Activated CD4-positive, alpha-beta T cell treated with anti-CD3 and anti-CD28 coated beads, Interleukin-2, amount 10 ng/mL, durations not matched to agents 24 days and 14 days (primary cell): Measurements from ENCODE around the gene LRRC4C. TPM values are rescaled to one million over a fixed set of nuclear protein-coding genes. Genes with fewer than 3 reads are reported as not detected.

Source experiments
- DNase-seq: peaks from one replicate; pipeline ENCODE4 v3.0.0; 2022
- H3K27ac Mint-ChIP-seq: one replicate; pipeline ENCODE4 v1.8.0; 2022; ENCODE audit warnings: mild to moderate bottlenecking, mixed read lengths
- H3K27me3 Mint-ChIP-seq: one replicate; pipeline ENCODE4 v1.8.0; 2022; ENCODE audit warnings: mixed read lengths
- H3K36me3 Mint-ChIP-seq: one replicate; pipeline ENCODE4 v1.8.0; 2022; ENCODE audit warnings: low read depth, mild to moderate bottlenecking, mixed read lengths
- H3K4me1 Mint-ChIP-seq: one replicate; pipeline ENCODE4 v1.8.0; 2021; ENCODE audit warnings: mixed read lengths
- H3K4me3 Mint-ChIP-seq: one replicate; pipeline ENCODE4 v1.8.0; 2022; ENCODE audit warnings: mild to moderate bottlenecking, moderate library complexity, mixed read lengths
- H3K9me3 Mint-ChIP-seq: one replicate; pipeline ENCODE4 v1.8.0; 2021; ENCODE audit warnings: mixed read lengths
- intact Hi-C: fragments of 100-400 bp; cut with micrococcal nuclease; formaldehyde crosslinking; loops from one replicate; pipeline ENCODE4 v1.15.1; 2023
- total RNA-seq: library from RNA; stranded (reverse); gene quantifications from 2 replicates; pipeline ENCODE4 v1.2.3, GENCODE V29; 2022

Gene LRRC4C
- total RNA-seq, 1 donor from 2014 or later = not detected

- Mint-ChIP-seq H3K27ac (no peak overlapping the region), H3K27me3 (no peaks in the 10 kb centered on the region), H3K4me3 (no peak overlapping the region), H3K9me3 (peaks cover 3% of the 10 kb centered on the region), H3K36me3 (no peaks in the 10 kb centered on the region), H3K4me1 (no peaks in the 10 kb centered on the region)
- intact Hi-C loops = no loop called here
- no peak for DNase-seq
These were observed 337.9 kb downstream of the LRRC4C start for GRCh38 chr11:41121600-41121999.

GRCh38 chr11:41119484-41119883, 340.0 kb downstream of the LRRC4C start:
- Mint-ChIP-seq H3K27me3 (no peaks in the 10 kb centered on the region), H3K4me3 (no peak overlapping the region), H3K36me3 (no peaks in the 10 kb centered on the region), H3K9me3 (no peaks in the 10 kb centered on the region), H3K27ac (no peak overlapping the region), H3K4me1 (no peaks in the 10 kb centered on the region)
- intact Hi-C loops = no loop called here
- no peak for DNase-seq

DNA sequence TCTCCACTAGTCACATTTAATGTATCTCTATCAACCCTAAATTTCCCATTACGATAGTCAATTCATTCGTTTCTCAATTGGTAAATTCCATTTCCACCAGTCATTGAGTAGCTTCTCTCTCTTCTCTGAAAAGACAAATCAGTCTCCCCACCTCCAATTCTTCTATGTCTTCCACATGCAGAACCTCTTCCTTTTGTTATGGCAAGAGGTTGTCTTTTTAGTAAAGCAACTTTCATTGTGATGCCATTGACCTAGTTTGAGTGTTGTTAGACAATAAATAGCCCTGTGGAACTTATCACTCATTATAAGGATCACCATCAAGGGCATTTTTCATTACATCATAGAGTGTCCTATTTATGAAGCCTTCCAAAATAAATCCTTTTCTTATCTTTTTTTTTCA, 340.9 kb downstream of the LRRC4C start:
- no peak overlapping the region for H3K27ac Mint-ChIP-seq
- H3K9me3 Mint-ChIP-seq = no peaks in the 10 kb centered on the region
- intact Hi-C loops = no loop called here
- no peaks in the 10 kb centered on the region for H3K27me3 Mint-ChIP-seq
- DNase-seq = no peak
- no peaks in the 10 kb centered on the region for H3K36me3 Mint-ChIP-seq
- H3K4me1 Mint-ChIP-seq = no peaks in the 10 kb centered on the region
- H3K4me3 Mint-ChIP-seq = no peak overlapping the region

GRCh38 chr11:41116970-41117369, 342.5 kb downstream of the LRRC4C start:
- H3K9me3 Mint-ChIP-seq = no peaks in the 10 kb centered on the region
- no peaks in the 10 kb centered on the region for H3K36me3 Mint-ChIP-seq
- no peaks in the 10 kb centered on the region for H3K4me1 Mint-ChIP-seq
- H3K4me3 Mint-ChIP-seq = no peak overlapping the region
- H3K27me3 Mint-ChIP-seq = no peaks in the 10 kb centered on the region
- intact Hi-C loops = no loop called here
- no peak for DNase-seq
- H3K27ac Mint-ChIP-seq = no peak overlapping the region

DNA sequence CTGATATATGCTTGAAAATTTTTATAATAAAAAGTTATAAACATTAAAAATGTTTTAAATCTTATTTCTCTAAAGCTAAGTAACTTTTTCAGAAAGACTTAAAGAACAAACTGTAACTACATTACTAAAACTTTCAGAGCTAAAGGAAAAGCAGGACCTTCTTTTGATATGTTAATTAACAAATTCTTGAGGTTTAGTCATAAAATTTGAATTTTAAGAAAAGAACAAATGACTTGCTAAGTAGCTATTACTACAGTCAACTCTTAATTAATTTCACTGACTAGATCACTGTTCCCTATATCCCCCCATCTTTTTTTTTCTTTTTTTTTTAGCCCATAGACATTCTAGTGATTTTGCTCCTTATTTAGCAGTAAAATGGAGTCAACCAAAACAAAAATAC, 344.4 kb downstream of the LRRC4C start:
- Mint-ChIP-seq H3K4me3 (no peak overlapping the region), H3K27ac (no peak overlapping the region), H3K36me3 (no peaks in the 10 kb centered on the region), H3K4me1 (no peaks in the 10 kb centered on the region), H3K27me3 (no peaks in the 10 kb centered on the region), H3K9me3 (no peaks in the 10 kb centered on the region)
- intact Hi-C loops = no loop called here
- no peak for DNase-seq

- H3K27ac Mint-ChIP-seq = no peak overlapping the region
- no peak for DNase-seq
- intact Hi-C loops = no loop called here
- H3K9me3 Mint-ChIP-seq = no peaks in the 10 kb centered on the region
- H3K36me3 Mint-ChIP-seq = no peaks in the 10 kb centered on the region
- no peak overlapping the region for H3K4me3 Mint-ChIP-seq
- no peaks in the 10 kb centered on the region for H3K4me1 Mint-ChIP-seq
- no peaks in the 10 kb centered on the region for H3K27me3 Mint-ChIP-seq
These were observed 346.3 kb downstream of the LRRC4C start for GRCh38 chr11:41113160-41113559.

- H3K4me1 Mint-ChIP-seq = no peaks in the 10 kb centered on the region
These were observed 348.9 kb downstream of the LRRC4C start for GRCh38 chr11:41110527-41110926.

DNA sequence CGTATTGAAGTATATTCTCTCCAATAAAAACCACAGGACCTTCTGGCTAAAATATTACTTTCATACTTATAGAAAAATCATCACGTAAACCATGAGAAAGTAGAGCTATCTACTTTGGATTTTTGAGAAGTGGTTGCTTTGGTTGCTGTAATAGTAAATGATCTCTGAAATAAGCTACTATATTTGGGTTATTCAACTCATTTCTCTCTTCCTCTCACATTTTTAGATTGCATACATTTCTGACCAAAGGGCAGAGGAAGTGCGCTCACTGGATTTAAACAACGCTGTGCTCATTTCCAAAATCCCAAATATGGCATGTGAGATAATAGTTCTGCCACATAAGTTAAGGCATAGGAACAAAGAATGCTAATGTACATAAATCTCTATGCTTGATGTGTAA, 357.0 kb downstream of the LRRC4C start:
- Mint-ChIP-seq H3K27ac (no peak overlapping the region), H3K9me3 (peaks cover 14% of the 10 kb centered on the region), H3K4me1 (no peaks in the 10 kb centered on the region), H3K36me3 (no peaks in the 10 kb centered on the region), H3K4me3 (no peak overlapping the region), H3K27me3 (no peaks in the 10 kb centered on the region)
- DNase-seq = no peak
- intact Hi-C loops = no loop called here

More at GRCh38 chr11:41110527-41110926, 348.9 kb downstream of the LRRC4C start:
- Mint-ChIP-seq H3K4me3 (no peak overlapping the region), H3K27ac (no peak overlapping the region), H3K27me3 (no peaks in the 10 kb centered on the region), H3K9me3 (no peaks in the 10 kb centered on the region), H3K36me3 (no peaks in the 10 kb centered on the region)
- intact Hi-C loops = no loop called here
- no peak for DNase-seq

DNA sequence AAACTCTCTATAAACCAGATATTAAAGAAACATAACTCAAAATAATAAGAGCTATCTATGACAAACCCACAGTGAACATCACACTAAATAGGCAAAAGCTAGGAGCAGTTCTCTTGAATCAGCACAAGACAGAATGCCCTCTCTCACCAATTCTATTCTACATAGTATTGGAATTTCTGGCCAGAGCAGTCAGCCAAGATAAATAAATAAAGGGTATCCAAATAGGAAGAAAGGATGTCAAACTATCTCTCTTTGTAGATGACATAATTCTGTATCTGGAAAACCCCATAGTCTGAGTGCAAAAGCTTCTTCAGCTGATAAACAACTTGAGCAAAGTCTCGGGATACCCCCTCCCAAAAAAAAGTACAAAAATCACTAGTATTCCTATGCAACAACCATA, 359.8 kb downstream of the LRRC4C start:
- H3K4me3 Mint-ChIP-seq = no peak overlapping the region
- H3K27ac Mint-ChIP-seq = no peak overlapping the region
- DNase-seq = no peak
- H3K36me3 Mint-ChIP-seq = no peaks in the 10 kb centered on the region
- no peaks in the 10 kb centered on the region for H3K4me1 Mint-ChIP-seq
- H3K27me3 Mint-ChIP-seq = no peaks in the 10 kb centered on the region
- intact Hi-C loops = no loop called here
- peaks cover 14% of the 10 kb centered on the region for H3K9me3 Mint-ChIP-seq

GRCh38 chr11:41085123-41085522, 374.3 kb downstream of the LRRC4C start:
- no peak overlapping the region for H3K4me3 Mint-ChIP-seq
- no peaks in the 10 kb centered on the region for H3K4me1 Mint-ChIP-seq
- intact Hi-C loops = no loop called here
- no peak for DNase-seq
- no peak overlapping the region for H3K27ac Mint-ChIP-seq
- H3K27me3 Mint-ChIP-seq = no peaks in the 10 kb centered on the region
- H3K9me3 Mint-ChIP-seq = peaks cover 3% of the 10 kb centered on the region
- no peaks in the 10 kb centered on the region for H3K36me3 Mint-ChIP-seq

GRCh38 chr11:41081756-41082285, 377.6 kb downstream of the LRRC4C start:
- H3K9me3 Mint-ChIP-seq = peaks cover 10% of the 10 kb centered on the region
- intact Hi-C loops = no loop called here
- no peaks in the 10 kb centered on the region for H3K27me3 Mint-ChIP-seq

GRCh38 chr11:41074318-41074717, 385.1 kb downstream of the LRRC4C start:
- H3K9me3 Mint-ChIP-seq = peaks cover 23% of the 10 kb centered on the region
- no peak for DNase-seq
- H3K4me3 Mint-ChIP-seq = no peak overlapping the region
- no peaks in the 10 kb centered on the region for H3K4me1 Mint-ChIP-seq
- intact Hi-C loops = no loop called here
- H3K36me3 Mint-ChIP-seq = no peaks in the 10 kb centered on the region
- no peaks in the 10 kb centered on the region for H3K27me3 Mint-ChIP-seq
- H3K27ac Mint-ChIP-seq = no peak overlapping the region

More at GRCh38 chr11:41081756-41082285, 377.6 kb downstream of the LRRC4C start:
- Mint-ChIP-seq H3K36me3 (no peaks in the 10 kb centered on the region), H3K4me3 (no peak overlapping the region), H3K4me1 (no peaks in the 10 kb centered on the region), H3K27ac (no peak overlapping the region)
- DNase-seq = no peak

DNA sequence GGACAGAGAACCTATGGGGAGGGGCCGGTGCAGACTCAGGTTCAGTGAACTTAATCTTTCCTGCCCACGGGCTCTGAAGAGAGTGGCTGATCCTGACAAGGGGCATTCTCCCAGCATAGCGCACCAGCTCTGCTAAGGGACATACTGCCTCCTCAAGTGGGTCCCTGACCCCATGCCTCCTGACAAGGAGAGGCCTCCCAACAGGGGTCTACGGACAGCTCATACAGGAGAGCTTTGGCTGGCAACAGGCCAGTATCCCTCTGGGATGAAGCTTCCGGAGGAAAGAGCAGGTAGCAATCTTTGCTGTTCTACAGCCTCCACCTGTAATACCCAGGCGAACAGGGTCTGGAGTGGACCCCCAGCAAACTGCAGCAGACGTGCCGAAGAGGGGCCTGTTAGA, 394.0 kb downstream of the LRRC4C start:
- no peaks in the 10 kb centered on the region for H3K27me3 Mint-ChIP-seq
- intact Hi-C loops = no loop called here
- H3K4me1 Mint-ChIP-seq = no peaks in the 10 kb centered on the region
- no peak overlapping the region for H3K4me3 Mint-ChIP-seq
- no peak overlapping the region for H3K27ac Mint-ChIP-seq
- DNase-seq = no peak
- no peaks in the 10 kb centered on the region for H3K36me3 Mint-ChIP-seq
- H3K9me3 Mint-ChIP-seq = peaks cover 7% of the 10 kb centered on the region

DNA sequence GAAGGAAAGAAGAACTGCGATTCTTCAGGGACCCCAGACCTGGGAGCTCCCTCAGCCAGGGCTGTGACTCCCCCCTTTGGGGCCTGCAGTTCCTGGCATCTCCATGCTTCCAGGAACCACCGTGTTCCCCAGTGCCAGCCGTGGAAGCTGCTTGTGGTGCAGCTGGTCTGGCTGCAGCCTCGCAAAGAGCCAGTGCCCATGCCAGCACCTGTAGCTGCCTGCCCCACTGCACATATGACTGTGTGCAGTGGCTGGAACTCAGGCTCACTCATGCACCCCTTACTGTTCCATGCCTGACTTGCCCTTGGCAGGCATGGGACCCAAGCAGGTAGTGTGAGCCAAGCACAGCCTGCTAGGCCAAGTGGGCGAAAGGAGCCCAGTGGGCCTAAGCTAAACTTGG, 401.3 kb downstream of the LRRC4C start:
- Mint-ChIP-seq H3K4me3 (no peak overlapping the region), H3K27ac (no peak overlapping the region), H3K9me3 (peaks cover 9% of the 10 kb centered on the region), H3K36me3 (no peaks in the 10 kb centered on the region), H3K4me1 (no peaks in the 10 kb centered on the region), H3K27me3 (no peaks in the 10 kb centered on the region)
- intact Hi-C loops = no loop called here
- DNase-seq = no peak

DNA sequence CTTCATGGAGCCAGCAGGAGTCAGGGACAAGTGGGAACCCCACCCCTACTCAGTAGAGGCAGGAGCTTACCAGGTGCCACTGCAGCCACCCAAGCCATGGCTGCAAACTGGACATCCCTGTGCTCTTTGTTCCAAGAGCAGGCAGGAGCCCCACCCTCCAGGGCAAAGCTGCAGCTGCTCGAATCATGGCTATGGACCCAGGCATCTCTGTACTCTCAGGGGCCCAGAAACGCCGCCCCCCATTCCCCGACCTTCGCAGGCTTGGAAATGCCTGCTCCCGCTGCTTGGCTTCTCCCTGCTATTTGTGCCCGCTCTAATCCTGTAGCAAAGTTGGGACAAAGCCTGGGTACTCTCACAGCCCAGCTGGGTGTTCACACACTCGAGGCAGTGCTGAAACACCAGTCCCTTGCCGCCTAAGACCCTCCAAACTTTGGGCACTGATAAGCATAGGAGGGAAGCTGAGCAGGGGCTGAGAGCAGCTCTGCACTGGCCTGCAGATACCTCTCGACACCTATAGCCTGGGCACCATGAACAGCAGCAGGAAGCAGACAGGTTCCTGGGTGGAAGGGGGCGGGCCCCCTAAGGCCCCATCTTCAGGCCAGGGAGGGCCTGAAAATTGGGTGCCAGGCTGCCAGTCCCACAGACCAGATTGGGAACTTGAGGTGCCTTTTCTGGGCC, 402.4 kb downstream of the LRRC4C start:
- no peaks in the 10 kb centered on the region for H3K36me3 Mint-ChIP-seq
- DNase-seq = no peak
- no peak overlapping the region for H3K4me3 Mint-ChIP-seq
- no peaks in the 10 kb centered on the region for H3K4me1 Mint-ChIP-seq
- intact Hi-C loops = no loop called here
- no peaks in the 10 kb centered on the region for H3K27me3 Mint-ChIP-seq
- no peak overlapping the region for H3K27ac Mint-ChIP-seq
- H3K9me3 Mint-ChIP-seq = peaks cover 9% of the 10 kb centered on the region
